ENCODE results near the gene LRRC74A. TPM values are rescaled to one million over a fixed set of nuclear protein-coding genes. Genes with fewer than 3 reads are reported as not detected.

Gene LRRC74A
- total and polyA plus RNA-seq, 10 of the 15 experiments (the other 5 are each of a cell fraction or from before 2014, with no cell fraction given): not detected

GRCh38 chr14:76883447-76883846, 57.2 kb downstream of the LRRC74A start:
- Histone ChIP-seq H3K9me3 (replicated peaks; ENCODE audit: control insufficient read depth, insufficient read depth, low read length) (no peaks in the 10 kb centered on the region), H4K20me1 (ENCODE audit: control insufficient read depth, insufficient read depth) (no peaks in the 10 kb centered on the region), H3K4me2 (ENCODE audit: control insufficient read depth, insufficient read depth) (no peak overlapping the region), H2AFZ (ENCODE audit: control insufficient read depth, low read depth, low read length) (no peak overlapping the region), H3K4me1 (ENCODE audit: control insufficient read depth, insufficient read depth, low read length) (no peaks in the 10 kb centered on the region), H3K27ac (ENCODE audit: control insufficient read depth, insufficient read depth) (no peak overlapping the region), H3K4me3 (no peak overlapping the region), H3K27me3 (replicated peaks in 1 of 2; ENCODE audit: control insufficient read depth in 2 of 2, insufficient read depth in 2 of 2, low read length in 1 of 2) (peaks cover 2 to 3% of the 10 kb centered on the region in 2 experiments; a peak in 2 of 4 replicates), H3K9ac (ENCODE audit: control insufficient read depth, insufficient read depth, low read length) (no peak overlapping the region), H3K36me3 (ENCODE audit: control insufficient read depth in 2 of 2, insufficient read depth in 2 of 2, low read length in 1 of 2) (no peaks in the 10 kb centered on the region), H3K79me2 (ENCODE audit: control insufficient read depth, insufficient read depth, low read length) (no peaks in the 10 kb centered on the region)
- whole genome bisulfite sequencing (ENCODE audit: insufficient coverage, insufficient replicate concordance, low lambda C conversion rate, missing lambda C conversion rate): 17% methylated on average over 6 of the region's 6 CpGs
- ChIA-PET POLR2A (no interaction called here), CTCF (interaction anchor here (0.9 kb wide), 1 partner anchor 30 kb away, joined by 3 read pairs; no protein-coding TSS in a partner anchor), RAD21 (ENCODE audit: unreplicated experiment) (no interaction called here), SMC1A (ENCODE audit: uncharacterized antibody, unreplicated experiment) (interaction anchor here (1.1 kb wide), 1 partner anchor 59 kb away, joined by 5 read pairs; no protein-coding TSS in a partner anchor)
- FAIRE-seq: no peak
- ATAC-seq: no peak
- intact Hi-C loops (cut with micrococcal nuclease; ENCODE audit: unreplicated experiment) (loop anchor here (2.0 kb wide), 1 partner anchor 19 kb away; no protein-coding TSS in a partner anchor), in situ Hi-C loops (cut with MboI) (loop anchor here (10.0 kb wide), 1 partner anchor 181 kb away; no protein-coding TSS in a partner anchor)
- no peak for DNase-seq (ENCODE audit: low read depth, low spot score)
- BruUV-seq (replicated peaks): no TSS peak
- TF ChIP-seq PBX3 (IDR thresholded peaks at IDR 0.05; ENCODE audit: insufficient replicate concordance, low read depth, low read length): no peak
- no peak for TF ChIP-seq RELB (IDR thresholded peaks at IDR 0.05; ENCODE audit: low read depth)
- no peak for TF ChIP-seq ZNF274 (IDR thresholded peaks at IDR 0.05; ENCODE audit: insufficient read depth, insufficient read length)
- TF ChIP-seq SMAD1 (IDR thresholded peaks at IDR 0.05; ENCODE audit: low read depth, partially characterized antibody): no peak
- TF ChIP-seq NFXL1 (IDR thresholded peaks at IDR 0.05; ENCODE audit: borderline replicate concordance): no peak
- no peak for TF ChIP-seq TCF7 (IDR thresholded peaks at IDR 0.05; ENCODE audit: borderline replicate concordance)
- TF ChIP-seq ZNF217 (IDR thresholded peaks at IDR 0.05): no peak
- no peak for TF ChIP-seq FOXK2 (IDR thresholded peaks at IDR 0.05)
- no peak for TF ChIP-seq LARP7 (IDR thresholded peaks at IDR 0.05)
- TF ChIP-seq ATF3 (IDR thresholded peaks at IDR 0.05; ENCODE audit: borderline replicate concordance, extremely low read depth, low read depth, low read length): no peak
- no peak for TF ChIP-seq NR2C2 (IDR thresholded peaks at IDR 0.05; ENCODE audit: borderline replicate concordance, control insufficient read depth, insufficient read length, low read depth)
- no peak for TF ChIP-seq RCOR1 (conservative IDR thresholded peaks at IDR 0.05; ENCODE audit: low read depth, low read length)
- no peak for TF ChIP-seq GABPA (IDR thresholded peaks at IDR 0.05; ENCODE audit: low read depth)
- TF ChIP-seq POLR2AphosphoS5 (IDR thresholded peaks at IDR 0.05; ENCODE audit: low read length): no peak
- no peak for TF ChIP-seq CEBPZ (IDR thresholded peaks at IDR 0.05; ENCODE audit: low read depth, low read length)
- no peak for TF ChIP-seq YBX1 (IDR thresholded peaks at IDR 0.05)
